Activated CD8-positive, alpha-beta memory T cell treated with anti-CD3 and anti-CD28 coated beads, Interleukin-2, amount 50 U/mL, for 24 hours (primary cell): Measurements from ENCODE around the gene ZNF367.

Experiments
- DNase-seq: peaks from one replicate; pipeline ENCODE4 v3.0.0-alpha.2; 2020; ENCODE audit errors: extremely low read depth

The ZNF367 gene

DNA sequence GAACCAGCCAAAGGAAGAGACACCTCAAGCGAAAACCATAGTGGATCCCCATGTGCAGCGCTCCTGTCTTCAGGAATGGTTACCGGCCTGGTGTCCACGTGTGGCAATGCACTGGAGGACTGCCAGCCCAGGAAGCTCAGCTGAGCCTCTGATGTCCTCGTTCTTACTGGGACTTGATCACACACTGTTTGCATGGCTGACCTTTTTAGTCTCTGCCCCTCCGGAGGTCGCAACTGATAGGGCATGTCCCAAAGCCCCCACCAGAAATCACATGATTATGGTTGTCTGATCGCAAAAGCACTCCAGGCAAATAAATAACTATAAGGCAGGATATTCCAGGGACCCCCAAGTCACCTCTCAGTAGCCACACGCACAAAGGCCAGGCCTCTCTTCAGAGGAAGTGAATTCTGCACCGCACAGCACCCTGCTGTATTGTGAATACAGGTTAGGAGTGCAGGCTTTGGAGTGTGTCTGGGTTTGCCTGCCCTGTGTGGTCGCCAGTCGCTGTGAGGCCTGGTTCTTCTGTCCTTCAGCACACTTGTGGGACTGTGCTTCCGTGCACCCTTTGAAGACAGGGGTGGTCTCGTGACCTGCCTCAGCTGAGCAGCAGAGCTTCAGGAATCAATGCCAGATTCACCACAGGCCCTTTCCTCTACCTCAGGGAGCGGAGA lies 18.4 kb upstream of the ZNF367 start:
- DNase-seq = no peak

- no peak for DNase-seq
Observed at GRCh38 chr9:96436063-96436455, 17.9 kb upstream of the ZNF367 start.

- no peak for DNase-seq
Observed at GRCh38 chr9:96435345-96435744, 17.2 kb upstream of the ZNF367 start.

DNA sequence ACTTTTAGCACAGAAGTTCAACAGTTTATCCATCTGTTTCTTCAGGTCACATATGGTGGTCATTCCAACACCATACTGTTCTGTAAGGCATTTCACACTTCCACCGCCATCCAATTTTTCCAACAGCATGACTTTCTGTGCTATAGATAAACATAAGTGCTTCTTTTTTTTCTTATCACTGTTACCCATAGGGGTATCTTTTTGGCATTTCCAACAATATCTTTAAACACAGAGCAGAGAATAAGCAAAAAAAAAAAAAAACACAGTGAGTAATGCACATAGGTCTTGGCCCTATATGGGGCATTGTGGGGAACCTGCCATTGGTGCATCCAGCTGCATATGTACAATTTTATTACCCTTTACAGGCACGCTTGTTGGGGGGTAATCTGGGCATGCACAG lies 12.2 kb upstream of the ZNF367 start:
- DNase-seq = no peak

DNA sequence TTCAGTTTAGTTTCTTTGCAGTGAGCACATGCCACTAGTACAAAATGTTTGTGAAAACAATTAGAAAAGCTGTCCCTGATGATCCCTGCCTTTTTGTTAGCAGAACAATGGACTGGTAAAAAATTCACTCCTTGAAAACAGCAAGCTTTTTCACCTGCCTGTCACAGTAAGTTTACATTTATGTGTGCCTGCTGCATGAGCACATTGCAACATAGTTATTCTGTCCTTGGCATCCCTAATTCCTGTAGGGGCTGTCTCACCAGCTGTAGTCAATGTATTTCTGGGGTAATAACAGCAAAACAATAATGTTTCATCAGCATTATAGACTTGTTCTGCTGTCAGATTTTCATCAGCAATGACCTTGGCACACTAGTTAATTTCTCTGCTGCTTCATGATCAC lies 11.6 kb upstream of the ZNF367 start:
- no peak for DNase-seq

- DNase-seq = no peak
Observed at GRCh38 chr9:96425500-96426169, 7.5 kb upstream of the ZNF367 start.

DNA sequence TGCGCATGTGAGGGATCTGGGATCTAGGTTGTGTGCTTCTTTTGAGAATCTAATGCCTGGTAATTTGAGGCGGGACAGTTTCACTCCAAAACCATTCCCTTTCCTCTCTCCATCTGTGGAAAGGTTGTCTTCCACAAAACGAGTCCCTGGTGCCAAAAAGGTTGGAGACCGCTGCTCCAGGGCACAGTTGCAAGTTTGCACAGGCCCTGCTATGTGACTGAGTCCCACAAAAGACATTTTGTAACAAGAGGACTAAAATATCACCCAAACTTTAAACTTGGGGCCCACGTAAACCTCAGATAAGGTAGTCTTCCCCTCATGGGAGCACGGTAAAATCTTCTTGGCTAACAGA lies 5.8 kb upstream of the ZNF367 start:
- DNase-seq = no peak

- no peak for DNase-seq
Observed at GRCh38 chr9:96423322-96423984, 5.3 kb upstream of the ZNF367 start.

GRCh38 chr9:96420468-96421219 lies 2.5 kb upstream of the ZNF367 start:
- DNase-seq = no peak

DNA sequence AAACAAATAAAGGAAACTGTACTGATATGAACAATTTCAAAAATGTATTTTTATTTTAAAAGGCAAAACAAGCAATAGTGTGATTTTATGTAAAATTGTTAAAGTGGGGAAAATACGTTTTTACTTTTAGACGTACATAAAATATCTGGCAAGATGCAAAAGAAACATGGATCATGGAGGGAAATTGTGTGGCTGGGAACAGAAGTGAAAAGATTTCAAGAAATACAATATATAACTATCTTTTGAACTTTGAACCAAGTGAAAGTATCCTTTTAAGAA lies 1.5 kb upstream of the ZNF367 start:
- no peak for DNase-seq

DNA sequence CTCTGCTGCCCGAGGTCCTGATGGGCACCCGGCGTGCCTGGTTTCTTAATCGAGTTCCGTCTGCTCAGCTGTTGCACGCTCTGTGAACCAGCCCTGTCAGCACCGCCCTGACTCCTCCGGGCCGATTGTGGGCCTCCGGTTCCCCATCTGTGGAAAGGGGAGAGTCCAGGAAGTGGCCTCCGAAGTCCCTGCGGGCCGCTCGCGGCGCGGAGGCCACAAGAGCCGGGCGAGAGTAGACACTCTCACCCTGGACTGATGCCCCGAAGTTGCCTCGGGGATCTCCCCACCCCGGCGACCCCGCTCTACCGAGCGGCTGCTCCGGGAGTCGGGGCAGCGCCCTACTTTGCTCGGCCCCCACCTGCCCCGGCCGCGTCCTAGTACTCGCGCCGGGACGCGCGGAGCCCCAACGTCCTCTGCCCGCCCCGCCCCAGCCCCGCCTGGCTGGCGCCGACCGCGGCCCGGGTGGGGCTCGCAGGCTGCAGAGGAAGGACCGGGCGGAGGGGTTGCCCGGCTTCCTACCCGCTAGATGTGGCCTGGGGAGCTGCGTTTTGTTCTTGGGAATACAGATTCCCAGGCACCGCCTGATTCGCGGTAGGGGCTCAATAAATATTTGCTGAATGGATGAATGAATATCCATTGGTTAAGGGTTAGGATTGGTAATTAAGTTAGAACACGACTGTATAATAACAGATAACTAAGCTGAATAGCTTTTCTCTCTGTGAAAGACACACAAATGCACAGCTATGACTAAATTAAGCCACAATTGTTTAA lies 935 bp upstream of the ZNF367 start:
- DNase-seq = no peak

DNA sequence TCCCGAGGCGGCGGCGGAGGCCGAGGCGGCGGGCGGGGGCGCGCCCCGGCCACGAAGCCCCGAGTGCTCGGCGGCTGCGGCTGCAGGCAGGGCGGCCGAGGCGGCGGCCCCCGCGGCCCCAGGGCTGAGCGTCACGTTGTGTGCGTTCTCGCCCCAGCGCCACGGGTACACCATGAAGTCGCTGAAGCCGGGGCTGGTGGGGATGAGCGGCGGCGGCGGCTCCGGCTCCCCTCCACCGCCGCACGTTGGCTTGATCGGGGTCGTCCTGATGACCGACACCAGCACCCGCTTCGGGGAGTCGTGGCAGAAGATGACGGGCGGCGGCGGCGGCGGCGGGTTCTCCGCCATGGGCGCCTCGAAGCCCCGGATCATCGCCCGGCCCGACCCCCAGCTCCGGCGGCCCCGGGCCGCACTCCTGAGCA lies 498 bp downstream of the ZNF367 start:
- DNase-seq = no peak

DNA sequence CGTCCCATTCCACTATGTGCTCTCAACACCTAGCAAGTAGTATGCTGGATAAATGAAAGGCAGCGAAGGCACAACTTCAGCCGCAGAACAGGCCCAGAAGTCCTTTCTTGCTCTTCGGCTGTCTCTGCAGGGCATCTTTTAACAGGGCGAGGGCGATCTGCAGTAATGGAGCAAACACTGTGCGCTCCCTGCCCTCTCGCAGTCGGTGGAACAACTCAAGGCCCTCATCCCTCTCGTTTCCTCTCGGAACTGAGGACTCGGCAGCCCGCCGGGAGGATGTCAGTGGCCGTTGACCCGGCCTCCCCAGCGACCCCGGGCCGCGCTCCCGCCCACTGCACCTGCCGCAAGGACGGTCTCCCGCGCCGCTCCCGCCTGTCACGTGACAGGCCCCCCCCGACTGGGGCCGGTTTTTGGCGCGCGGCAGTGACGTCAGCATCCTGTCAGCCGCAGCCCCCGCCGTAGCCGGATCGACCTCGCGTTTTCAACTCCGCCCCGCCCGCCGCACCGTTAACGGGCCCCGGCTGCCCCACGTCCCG lies 1.1 kb downstream of the ZNF367 start:
- peak; percentile 84 for DNase-seq

DNA sequence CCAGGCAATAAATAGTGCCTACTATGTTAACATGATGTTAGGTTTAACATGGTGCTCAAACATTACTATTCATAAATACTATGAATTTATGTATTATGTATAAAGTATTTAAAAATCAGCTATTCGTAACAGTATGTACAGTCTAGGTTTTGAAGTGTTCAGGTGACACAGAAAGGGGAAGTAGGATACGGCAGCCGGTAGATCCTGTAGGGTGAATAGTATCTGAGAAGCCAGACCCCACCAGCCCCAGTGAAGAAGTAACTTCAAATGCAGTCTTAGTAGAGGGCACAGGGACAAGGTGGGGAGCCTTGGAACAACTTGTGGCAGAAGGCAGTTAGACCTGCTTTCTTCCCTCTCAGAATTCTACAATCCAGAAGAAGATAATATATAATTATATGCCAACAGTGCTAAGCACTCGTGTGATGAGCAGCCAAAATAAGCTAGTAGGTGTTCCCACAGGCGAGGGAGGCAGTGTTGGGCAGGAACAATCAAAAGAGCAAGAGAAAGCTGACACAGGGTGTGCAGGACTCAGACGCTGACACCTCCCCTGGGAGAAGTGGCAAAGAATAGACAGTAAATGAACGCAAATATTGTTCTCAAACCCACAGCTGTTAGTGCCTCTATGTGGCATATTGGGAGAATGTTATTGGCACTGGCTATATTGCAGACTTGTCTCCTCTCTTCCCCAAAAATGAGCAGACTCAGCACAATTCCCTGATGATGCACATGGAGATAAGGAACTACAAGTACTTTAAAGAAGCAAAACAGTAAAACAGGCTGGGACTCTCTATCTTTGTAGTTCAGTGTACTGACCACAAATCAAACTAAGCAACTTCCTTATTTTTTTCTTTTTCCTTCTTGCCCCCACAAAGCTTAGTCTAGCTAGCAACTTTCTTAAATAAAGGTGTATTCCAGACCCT lies 4.6 kb downstream of the ZNF367 start:
- DNase-seq = no peak

DNA sequence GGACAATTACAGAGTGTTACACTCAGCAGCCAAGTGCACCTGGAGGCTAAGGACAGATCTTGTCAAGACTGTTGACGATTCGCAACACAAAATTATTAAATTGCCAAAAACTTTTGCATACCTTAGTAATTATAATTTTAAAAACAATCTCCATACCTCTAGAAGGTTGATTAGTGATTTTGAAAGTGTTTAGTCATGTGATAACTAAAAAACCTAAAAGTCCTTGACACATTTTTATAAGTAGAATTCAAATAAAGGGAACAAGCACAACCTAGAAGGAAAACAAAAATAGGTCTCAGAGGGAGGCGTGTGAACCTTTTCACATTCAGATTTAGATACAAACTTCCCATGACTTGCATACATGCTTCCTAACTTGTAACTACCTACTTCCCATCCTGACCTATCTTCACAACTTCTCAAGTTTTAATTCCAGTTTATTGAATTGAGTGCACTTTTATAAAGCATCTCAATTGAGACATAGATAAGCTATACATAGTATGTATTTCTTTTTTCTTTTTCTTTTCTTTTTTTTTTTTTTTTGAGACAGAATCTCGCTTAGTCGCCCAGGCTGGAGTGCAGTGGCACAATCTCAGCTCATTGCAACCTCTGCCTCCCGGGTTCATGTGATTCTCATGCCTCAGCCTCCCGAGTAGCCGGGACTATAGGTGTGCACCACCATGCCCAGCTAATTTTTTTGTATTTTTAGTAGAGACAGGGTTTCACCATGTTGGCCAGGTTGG lies 5.8 kb downstream of the ZNF367 start:
- no peak for DNase-seq

DNA sequence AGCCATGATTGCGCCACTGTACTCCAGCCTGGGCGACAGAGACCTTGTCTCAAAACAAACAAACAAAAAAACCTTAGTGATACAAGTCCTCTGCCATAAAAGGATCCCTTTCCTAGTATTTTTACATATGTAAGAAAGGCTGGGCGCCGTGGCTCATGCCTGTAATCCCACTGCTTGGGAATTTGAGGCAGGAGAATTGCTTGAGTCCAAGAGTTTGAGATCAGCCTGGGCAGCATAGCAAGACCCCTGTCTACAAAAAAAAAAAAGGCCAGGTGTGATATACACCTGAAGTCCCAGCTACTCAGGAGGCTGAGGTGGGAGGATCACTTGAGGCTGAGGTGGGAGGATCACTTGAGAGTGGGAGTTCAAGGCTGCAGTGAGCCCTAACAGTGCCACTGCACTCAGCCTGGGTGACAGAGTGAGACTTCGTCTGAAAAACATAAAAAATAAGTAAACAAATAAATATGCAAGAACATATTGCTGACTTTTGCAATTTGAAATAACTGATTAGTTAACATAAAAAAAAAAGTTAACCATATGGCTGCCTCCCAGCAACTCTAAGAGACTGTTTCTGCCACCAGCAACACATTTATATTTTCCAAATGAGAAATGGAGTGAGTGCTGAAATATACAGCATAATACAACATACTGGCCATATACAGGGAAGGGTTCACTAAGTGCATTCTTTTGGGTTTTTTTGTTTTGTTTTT lies 6.9 kb downstream of the ZNF367 start:
- no peak for DNase-seq

- no peak for DNase-seq
Observed at GRCh38 chr9:96408409-96409280, 9.5 kb downstream of the ZNF367 start.

DNA sequence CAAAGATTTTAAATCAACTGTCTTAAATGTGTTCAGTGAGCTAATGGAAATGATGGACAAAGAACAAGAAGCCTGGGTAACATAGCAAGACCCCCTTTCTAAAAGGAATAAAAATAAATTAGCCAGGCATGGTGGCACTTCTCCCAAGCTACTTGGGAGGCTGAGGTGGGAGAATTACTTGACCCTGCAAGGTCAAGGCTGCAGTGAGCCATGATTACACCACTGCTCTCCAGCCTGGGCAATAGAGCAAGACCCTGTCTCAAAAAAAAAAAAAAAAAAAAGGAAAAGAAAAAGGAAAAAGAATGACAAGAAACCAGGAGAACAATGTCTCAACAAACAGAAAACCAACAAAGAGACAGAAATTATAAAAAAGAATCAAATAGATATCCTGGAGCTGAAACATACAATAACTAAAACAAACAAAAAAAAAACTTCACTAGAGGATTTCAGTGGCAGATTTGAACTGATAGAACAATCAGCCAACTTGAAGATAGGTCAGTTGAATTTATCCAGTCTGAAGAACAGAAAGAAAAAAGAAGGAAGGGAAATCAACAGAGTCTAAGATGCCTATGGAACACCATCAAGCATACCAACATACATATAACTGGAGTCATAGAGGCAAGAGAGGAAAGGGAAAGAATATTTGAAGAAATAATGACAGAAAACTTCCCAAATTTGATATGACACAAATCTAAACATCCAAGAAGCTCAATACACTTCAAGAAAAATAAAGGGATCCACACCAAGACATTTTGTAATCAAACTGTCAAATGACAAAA lies 17.8 kb downstream of the ZNF367 start:
- no peak for DNase-seq
